H1 (cell line): Measurements from ENCODE around the gene TMEM128. TPM values are rescaled to one million over a fixed set of nuclear protein-coding genes. Genes with fewer than 3 reads are reported as not detected.

Experiments
- CTCF ChIA-PET: fragments of 300-600 bp; sonication (Branson Sonifier 250); formaldehyde crosslinking; loops from one replicate; lab custom pipeline; 2021; ENCODE audit not compliant: partially characterized antibody; lab: Charles Lee
- POLR2A ChIA-PET: fragments of 300-600 bp; sonication (Branson Sonifier 250); formaldehyde crosslinking; loops from one replicate; lab custom pipeline; 2021; ENCODE audit warnings: inconsistent platforms; ENCODE audit not compliant: partially characterized antibody; lab: Charles Lee
- DNase-seq, 2 experiments: peaks; one replicate each; pipeline versions ENCODE4 v3.0.0 to v3.0.0-alpha.2; 2010 to 2022; ENCODE audit warnings: low spot score in 2 of 2, low read depth in 1 of 2, mixed read lengths in 1 of 2
- FAIRE-seq: peaks from 2 replicates; lab custom pipeline; 2011; peaks lifted over from hg19 to GRCh38; lab: Jason Lieb, UNC
- H2AFZ ChIP-seq: 2 replicates; pipeline ENCODE4 v1.8.1; 2012; ENCODE audit warnings: low read length, inconsistent platforms
- H2AK5ac ChIP-seq: 2 replicates; pipeline ENCODE4 v1.6.1; 2013; ENCODE audit warnings: low read depth, low read length
- H2BK120ac ChIP-seq: replicated peaks from 2 replicates; pipeline ENCODE3; 2013; ENCODE audit warnings: low read depth, low read length, inconsistent platforms
- H2BK12ac ChIP-seq: 2 replicates; pipeline ENCODE4 v1.6.1; 2013; ENCODE audit warnings: low read depth, low read length
- H2BK15ac ChIP-seq: 2 replicates; pipeline ENCODE4 v1.6.1; 2013; ENCODE audit warnings: low read length
- H2BK20ac ChIP-seq: 2 replicates; pipeline ENCODE4 v1.6.1; 2013; ENCODE audit warnings: low read length
- H2BK5ac ChIP-seq: 2 replicates; pipeline ENCODE4 v1.6.1; 2013; ENCODE audit warnings: low read depth, low read length
- H3K14ac ChIP-seq: 2 replicates; pipeline ENCODE4 v1.6.1; 2013; ENCODE audit warnings: inconsistent platforms; ENCODE audit not compliant: insufficient read length
- H3K18ac ChIP-seq: 2 replicates; pipeline ENCODE4 v1.6.1; 2013; ENCODE audit warnings: low read length; ENCODE audit errors: extremely low read depth
- H3K23ac ChIP-seq: 2 replicates; pipeline ENCODE4 v1.6.1; 2013; ENCODE audit warnings: inconsistent platforms; ENCODE audit not compliant: insufficient read length
- H3K23me2 ChIP-seq: 2 replicates; pipeline ENCODE4 v1.6.1; 2013; ENCODE audit warnings: low read depth, low read length
- H3K27ac ChIP-seq: 2 replicates; pipeline ENCODE4 v1.6.1; 2011; ENCODE audit warnings: low read depth, low read length, inconsistent platforms
- H3K27me3 ChIP-seq, 4 experiments: replicated peaks in 1 of 4; 1 replicate in 1 of 4; 2 replicates in 3 of 4; pipeline versions ENCODE4 v1.6.1 to v1.8.1; 2011 to 2013; ENCODE audit warnings: low read length in 3 of 4, mild to moderate bottlenecking in 3 of 4, inconsistent platforms in 2 of 4, mixed read lengths in 2 of 4, moderate library complexity in 1 of 4; ENCODE audit not compliant: control insufficient read depth in 3 of 4, insufficient read depth in 3 of 4; ENCODE audit errors: extremely low read depth in 1 of 4
- H3K36me3 ChIP-seq, 4 experiments: 2 replicates each; pipeline versions ENCODE4 v1.6.1 to v1.8.1; 2011 to 2013; ENCODE audit warnings: mild to moderate bottlenecking in 4 of 4, low read length in 3 of 4, moderate library complexity in 2 of 4, control low read depth in 1 of 4, inconsistent platforms in 1 of 4; ENCODE audit not compliant: insufficient read depth in 4 of 4, control insufficient read depth in 2 of 4
- H3K4ac ChIP-seq: replicated peaks from 2 replicates; pipeline ENCODE3; 2013; ENCODE audit warnings: low read length, low read depth, mixed read lengths, inconsistent platforms; ENCODE audit not compliant: insufficient read length
- H3K4me1 ChIP-seq, 4 experiments: replicated peaks in 1 of 4; 1 replicate in 1 of 4; 2 replicates in 3 of 4; pipeline versions ENCODE4 v1.6.1 to v1.8.1; 2011 to 2013; ENCODE audit warnings: low read length in 3 of 4, inconsistent platforms in 2 of 4, mixed read lengths in 1 of 4; ENCODE audit not compliant: insufficient read depth in 4 of 4, control insufficient read depth in 3 of 4
- H3K4me2 ChIP-seq, 2 experiments: 2 replicates each; pipeline versions ENCODE4 v1.6.1 to v1.8.1; 2011 to 2013; ENCODE audit warnings: low read depth in 2 of 2, low read length in 2 of 2, control low read depth in 1 of 2, inconsistent platforms in 1 of 2, mild to moderate bottlenecking in 1 of 2; ENCODE audit not compliant: insufficient read depth in 1 of 2
- H3K4me3 ChIP-seq, 4 experiments: fragments of 200-600, 300-600 bp in 1 of 4; sonication (generic), shearing (Covaris generic), sonication (Bioruptor Twin) in 1 of 4; 2 replicates each; pipeline versions ENCODE4 v1.5.1 to v1.8.1; 2011 to 2016; ENCODE audit warnings: low read length in 4 of 4, low read depth in 3 of 4, control low read depth in 2 of 4, inconsistent platforms in 2 of 4, mild to moderate bottlenecking in 2 of 4, mixed read lengths in 1 of 4, moderate library complexity in 1 of 4; ENCODE audit not compliant: insufficient read depth in 2 of 4; ENCODE audit errors: extremely low read depth in 1 of 4
- H3K56ac ChIP-seq: replicated peaks from 2 replicates; pipeline ENCODE3; 2013; ENCODE audit warnings: low read depth, mild to moderate bottlenecking, mixed read lengths, low read length, inconsistent platforms; ENCODE audit not compliant: insufficient read length
- H3K79me1 ChIP-seq: 2 replicates; pipeline ENCODE4 v1.6.1; 2013; ENCODE audit warnings: low read depth, low read length, control low read depth
- H3K79me2 ChIP-seq, 2 experiments: 2 replicates each; pipeline versions ENCODE4 v1.6.1 to v1.8.1; 2012 to 2013; ENCODE audit warnings: low read length in 2 of 2, mild to moderate bottlenecking in 2 of 2, inconsistent platforms in 1 of 2; ENCODE audit not compliant: insufficient read depth in 2 of 2, control insufficient read depth in 1 of 2
- H3K9ac ChIP-seq, 4 experiments: replicated peaks in 1 of 4; 1 replicate in 1 of 4; 2 replicates in 3 of 4; pipeline versions ENCODE4 v1.6.1 to v1.8.1; 2011 to 2013; ENCODE audit warnings: low read depth in 3 of 4, low read length in 3 of 4, control low read depth in 2 of 4, mild to moderate bottlenecking in 2 of 4, moderate library complexity in 2 of 4, inconsistent platforms in 1 of 4; ENCODE audit errors: extremely low read depth in 1 of 4
- H3K9me3 ChIP-seq, 2 experiments: 2 replicates each; pipeline versions ENCODE4 v1.6.1 to v1.8.1; 2012 to 2013; ENCODE audit warnings: mild to moderate bottlenecking in 2 of 2, moderate library complexity in 2 of 2, control low read depth in 1 of 2, inconsistent platforms in 1 of 2, low read depth in 1 of 2, low read length in 1 of 2, mixed read lengths in 1 of 2; ENCODE audit not compliant: insufficient read depth in 2 of 2
- H4K20me1 ChIP-seq, 2 experiments: replicated peaks in 1 of 2; 2 replicates each; pipeline versions ENCODE3 to v1.8.1; 2011 to 2013; ENCODE audit warnings: inconsistent platforms in 2 of 2, low read length in 2 of 2, mild to moderate bottlenecking in 1 of 2; ENCODE audit not compliant: insufficient read depth in 2 of 2, control insufficient read depth in 1 of 2
- H4K5ac ChIP-seq: 2 replicates; pipeline ENCODE4 v1.6.1; 2013; ENCODE audit warnings: low read length, low read depth, mixed read lengths, inconsistent platforms; ENCODE audit not compliant: insufficient read length
- H4K8ac ChIP-seq: 2 replicates; pipeline ENCODE4 v1.8.0; 2013; ENCODE audit warnings: mild to moderate bottlenecking, moderate library complexity, low read length, inconsistent platforms; ENCODE audit not compliant: insufficient read depth; ENCODE audit errors: extremely low read depth
- H4K91ac ChIP-seq: replicated peaks from 2 replicates; pipeline ENCODE3; 2013; ENCODE audit warnings: low read length, mixed read lengths, inconsistent platforms; ENCODE audit not compliant: insufficient read length
- BCL11A ChIP-seq, 2 experiments: IDR thresholded peaks; one replicate each; pipeline ENCODE4 v1.6.1; 2011; ENCODE audit warnings: low read depth in 2 of 2, low read length in 2 of 2, mild to moderate bottlenecking in 2 of 2
- BRCA1 ChIP-seq: IDR thresholded peaks from 2 replicates; pipeline ENCODE4 v1.6.1; 2012; ENCODE audit warnings: low read depth, low read length, improper control_type of control experiment
- FOSL1 ChIP-seq: IDR thresholded peaks from 2 replicates; pipeline ENCODE4 v1.6.1; 2011; ENCODE audit warnings: mild to moderate bottlenecking, low read depth, low read length, moderate library complexity; ENCODE audit not compliant: insufficient read depth
- GABPA ChIP-seq: IDR thresholded peaks from 2 replicates; pipeline ENCODE4 v1.6.1; 2011; ENCODE audit warnings: mild to moderate bottlenecking, low read length, moderate library complexity, borderline replicate concordance; ENCODE audit not compliant: insufficient read depth
- NRF1 ChIP-seq: IDR thresholded peaks from 2 replicates; pipeline ENCODE4 v1.6.1; 2011; ENCODE audit warnings: mild to moderate bottlenecking, low read depth, low read length, improper control_type of control experiment
- SIRT6 ChIP-seq: IDR thresholded peaks from one replicate; pipeline ENCODE4 v1.7.1; 2012; ENCODE audit warnings: low read length, inconsistent platforms
- SP2 ChIP-seq: IDR thresholded peaks from 2 replicates; pipeline ENCODE4 v1.6.1; 2012; ENCODE audit warnings: mild to moderate bottlenecking, low read length, inconsistent platforms
- SP4 ChIP-seq: IDR thresholded peaks from 2 replicates; pipeline ENCODE4 v1.6.1; 2012; ENCODE audit warnings: low read length, inconsistent platforms
- TCF12 ChIP-seq: IDR thresholded peaks from 2 replicates; pipeline ENCODE4 v1.6.1; 2011; ENCODE audit warnings: low read depth, mild to moderate bottlenecking, low read length
- TEAD4 ChIP-seq: IDR thresholded peaks from 2 replicates; pipeline ENCODE4 v1.6.1; 2012; ENCODE audit warnings: low read depth, low read length, inconsistent platforms, mixed read lengths
- WGBS, 2 experiments: shearing (Covaris generic) in 1 of 2; methylation state at CpG; one replicate each; pipeline versions ENCODE4 v1.1.6 to v1.1.7; 2013 to 2015; ENCODE audit warnings: low lambda C conversion rate in 2 of 2, mixed read lengths in 2 of 2, inconsistent platforms in 1 of 2, low coverage in 1 of 2, missing lambda C conversion rate in 1 of 2; ENCODE audit not compliant: insufficient replicate concordance in 2 of 2, insufficient coverage in 1 of 2, insufficient read length in 1 of 2; ENCODE audit errors: extremely low coverage in 1 of 2, missing lambda C conversion rate in 1 of 2; 5-methylcytosine and 5-hydroxymethylcytosine counted together
- polyA plus RNA-seq, 7 experiments: library from polyadenylated mRNA; depleted of rRNA in 3 of 7; stranded (reverse) in 5 of 7; unstranded in 2 of 7; fragments of >200 nt in 5 of 7; fragments of 200-250 nt in 2 of 7; gene quantifications; 1 replicate in 5 of 7; 2 replicates in 1 of 7; 4 replicates in 1 of 7; pipeline versions ENCODE4 v1.2.1 to v1.2.3, GENCODE V29; 2011 to 2013; ENCODE audit warnings: missing spikeins in 2 of 7, mixed read lengths in 2 of 7
- total RNA-seq: library from RNA; stranded (reverse); fragmentation: NEBNext Ultra II Directional; extraction: Animal tissue kit (Norgen Biotek cat#: 25700); gene quantifications from 2 replicates; pipeline ENCODE4 v1.2.1, GENCODE V29; 2021

The TMEM128 gene
- total and polyA plus RNA-seq, 2 of the 8 experiments (the other 6 are each of a cell fraction or from before 2014, with no cell fraction given) = 17.7 to 33.6 TPM

- DNase-seq = no peak
- Histone ChIP-seq H3K4me2 (no peak overlapping the region), H4K91ac (no peak overlapping the region), H4K8ac (no peak overlapping the region), H3K56ac (no peak overlapping the region), H2BK12ac (no peak overlapping the region), H2BK120ac (no peak overlapping the region), H2AFZ (no peak overlapping the region), H2AK5ac (no peak overlapping the region), H3K18ac (no peak overlapping the region)
- TF ChIP-seq FOSL1 (no peak), TEAD4 (no peak), BRCA1 (no peak), GABPA (no peak), NRF1 (no peak), TCF12 (no peak), SP4 (no peak), SIRT6 (no peak), BCL11A (IDR thresholded peaks at IDR 0.05; ENCODE audit: low read depth in 2 of 2, low read length in 2 of 2) (no peak), SP2 (no peak)
- TF ChIP-seq, all 59 proteins: peak for 0
- FAIRE-seq = no peak
- H3K4me3 ChIP-seq = no peak overlapping the region
- 57% methylated on average over 3 of the region's 4 CpGs; no CpG with 5 or more reads in 1 of the 2 experiments for WGBS, 2 experiments
- no peaks in the 10 kb centered on the region for H3K36me3 ChIP-seq
- ChIA-PET POLR2A (no interaction called here), CTCF (interaction anchor here (0.6 kb wide), 3 partner anchors 134 to 547 kb away, joined by 3 to 6 read pairs (median 3); no protein-coding TSS in a partner anchor)
- no peak overlapping the region for H3K27ac ChIP-seq
- H3K14ac ChIP-seq = no peak overlapping the region
- H3K9ac ChIP-seq = no peak overlapping the region
- peaks cover 0 to under 1% (median 0%) of the 10 kb centered on the region in 4 experiments; a peak in 1 of 7 replicates for H3K4me1 ChIP-seq
- no peaks in the 10 kb centered on the region for H3K23me2 ChIP-seq
- H3K9me3 ChIP-seq = no peaks in the 10 kb centered on the region
- no peak overlapping the region for H4K5ac ChIP-seq
- no peak overlapping the region for H3K4ac ChIP-seq
- H3K79me1 ChIP-seq = no peaks in the 10 kb centered on the region
- H2BK5ac ChIP-seq = no peak overlapping the region
- H3K27me3 ChIP-seq = no peaks in the 10 kb centered on the region; a peak in 3 of 7 replicates
- no peak overlapping the region for H2BK15ac ChIP-seq
- no peak overlapping the region for H2BK20ac ChIP-seq
- no peaks in the 10 kb centered on the region for H3K79me2 ChIP-seq
- H3K23ac ChIP-seq = no peak overlapping the region
- H4K20me1 ChIP-seq = no peaks in the 10 kb centered on the region
Observed at GRCh38 chr4:4200624-4201023, 47.4 kb downstream of the TMEM128 start.
